H9 (cell line): ENCODE results near the gene FBN2. TPM values are rescaled to one million over a fixed set of nuclear protein-coding genes. Genes with fewer than 3 reads are reported as not detected.

Source experiments
- DNase-seq: peaks from one replicate; pipeline ENCODE4 v3.0.0-alpha.2; 2017
- H2AFZ ChIP-seq: one replicate; pipeline ENCODE4 v1.6.1; 2013; ENCODE audit warnings: mild to moderate bottlenecking, low read length, control low read depth, moderate library complexity
- H2AK5ac ChIP-seq: 2 replicates; pipeline ENCODE4 v1.6.1; 2013; ENCODE audit warnings: low read length, control low read depth, mixed read lengths; ENCODE audit not compliant: insufficient read length
- H2BK120ac ChIP-seq: one replicate; pipeline ENCODE4 v1.6.1; 2013; ENCODE audit warnings: low read depth, mild to moderate bottlenecking, low read length, control low read depth, inconsistent platforms; ENCODE audit not compliant: poor library complexity, severe bottlenecking
- H2BK12ac ChIP-seq: 2 replicates; pipeline ENCODE4 v1.6.1; 2013; ENCODE audit warnings: low read length, control low read depth, mixed read lengths, low read depth; ENCODE audit not compliant: insufficient read length
- H2BK15ac ChIP-seq: 2 replicates; pipeline ENCODE4 v1.6.1; 2013; ENCODE audit warnings: low read depth, low read length, control low read depth
- H2BK20ac ChIP-seq: one replicate; pipeline ENCODE4 v1.6.1; 2013; ENCODE audit warnings: low read depth, mild to moderate bottlenecking, low read length, control low read depth, inconsistent platforms; ENCODE audit not compliant: poor library complexity, severe bottlenecking
- H2BK5ac ChIP-seq: 2 replicates; pipeline ENCODE4 v1.6.1; 2013; ENCODE audit warnings: low read length, control low read depth, mixed read lengths; ENCODE audit not compliant: insufficient read length
- H3K14ac ChIP-seq: 2 replicates; pipeline ENCODE4 v1.6.1; 2013; ENCODE audit warnings: low read length, control low read depth; ENCODE audit not compliant: insufficient read depth
- H3K18ac ChIP-seq: 2 replicates; pipeline ENCODE4 v1.6.1; 2013; ENCODE audit warnings: low read depth, mild to moderate bottlenecking, mixed read lengths, low read length, control low read depth; ENCODE audit not compliant: insufficient read length
- H3K23ac ChIP-seq: 2 replicates; pipeline ENCODE4 v1.6.1; 2013; ENCODE audit warnings: low read length, control low read depth, mixed read lengths, low read depth; ENCODE audit not compliant: insufficient read length
- H3K23me2 ChIP-seq: 2 replicates; pipeline ENCODE4 v1.6.1; 2013; ENCODE audit warnings: low read depth, mild to moderate bottlenecking, mixed read lengths, low read length, control low read depth; ENCODE audit not compliant: insufficient read length, poor library complexity, severe bottlenecking
- H3K27ac ChIP-seq: 2 replicates; pipeline ENCODE4 v1.5.1; 2013; ENCODE audit warnings: low read length, control low read depth, mixed read lengths, low read depth; ENCODE audit not compliant: insufficient read length
- H3K27me3 ChIP-seq: 2 replicates; pipeline ENCODE4 v1.6.1; 2013; ENCODE audit warnings: low read length, control low read depth, inconsistent platforms; ENCODE audit not compliant: insufficient read depth
- H3K4ac ChIP-seq: 2 replicates; pipeline ENCODE4 v1.6.1; 2013; ENCODE audit warnings: low read depth, mild to moderate bottlenecking, control low read depth, inconsistent platforms, low read length, moderate library complexity
- H3K4me1 ChIP-seq: 2 replicates; pipeline ENCODE4 v1.6.1; 2013; ENCODE audit warnings: low read length, control low read depth, inconsistent platforms; ENCODE audit not compliant: insufficient read depth
- H3K4me2 ChIP-seq: 2 replicates; pipeline ENCODE4 v1.6.1; 2013; ENCODE audit warnings: low read length, control low read depth, mixed read lengths; ENCODE audit not compliant: insufficient read length, insufficient read depth
- H3K56ac ChIP-seq: 2 replicates; pipeline ENCODE4 v1.6.1; 2013; ENCODE audit warnings: low read depth, mild to moderate bottlenecking, mixed read lengths, low read length, control low read depth; ENCODE audit not compliant: insufficient read length
- H3K79me1 ChIP-seq: 2 replicates; pipeline ENCODE4 v1.6.1; 2013; ENCODE audit warnings: low read depth, mild to moderate bottlenecking, moderate library complexity, low read length, control low read depth, inconsistent platforms; ENCODE audit not compliant: insufficient read depth, poor library complexity, severe bottlenecking
- H3K79me2 ChIP-seq: 2 replicates; pipeline ENCODE4 v1.6.1; 2013; ENCODE audit warnings: low read length, control low read depth, inconsistent platforms; ENCODE audit not compliant: insufficient read depth
- H3K9ac ChIP-seq: 2 replicates; pipeline ENCODE4 v1.6.1; 2013; ENCODE audit warnings: low read length, control low read depth, mixed read lengths; ENCODE audit not compliant: insufficient read length; ENCODE audit errors: extremely low read depth
- H3K9me3 ChIP-seq: one replicate; pipeline ENCODE4 v1.6.1; 2013; ENCODE audit warnings: low read depth, low read length, inconsistent platforms; ENCODE audit not compliant: control insufficient read depth
- H3T11ph ChIP-seq: one replicate; pipeline ENCODE4 v1.6.1; 2013; ENCODE audit warnings: mild to moderate bottlenecking, low read length, control low read depth, inconsistent platforms
- H4K20me1 ChIP-seq: one replicate; pipeline ENCODE4 v1.6.1; 2013; ENCODE audit not compliant: control insufficient read depth, insufficient read length, insufficient read depth
- H4K5ac ChIP-seq: 2 replicates; pipeline ENCODE4 v1.6.1; 2013; ENCODE audit warnings: low read depth, mild to moderate bottlenecking, mixed read lengths, low read length, control low read depth; ENCODE audit not compliant: insufficient read length
- H4K8ac ChIP-seq: replicated peaks from 2 replicates; pipeline ENCODE4 v1.6.1; 2013; ENCODE audit warnings: low read length, control low read depth, mixed read lengths, low read depth; ENCODE audit not compliant: insufficient read length
- H4K91ac ChIP-seq: 2 replicates; pipeline ENCODE4 v1.6.1; 2013; ENCODE audit warnings: low read depth, mild to moderate bottlenecking, moderate library complexity, mixed read lengths, low read length, control low read depth; ENCODE audit not compliant: insufficient read length
- H3K27ac Mint-ChIP-seq, 3 experiments: 2 replicates in 2 of 3; 3 replicates in 1 of 3; pipeline ENCODE4 v1.8.0; 2020 to 2021; ENCODE audit warnings: mixed read lengths in 3 of 3, mild to moderate bottlenecking in 1 of 3, moderate library complexity in 1 of 3
- H3K27me3 Mint-ChIP-seq: 2 replicates; pipeline ENCODE4 v1.8.0; 2021; ENCODE audit warnings: low read depth, mild to moderate bottlenecking, moderate library complexity, mixed read lengths
- H3K36me3 Mint-ChIP-seq, 3 experiments: 2 replicates in 2 of 3; 3 replicates in 1 of 3; pipeline ENCODE4 v1.8.0; 2020 to 2021; ENCODE audit warnings: low read depth in 3 of 3, mixed read lengths in 3 of 3; ENCODE audit not compliant: insufficient read depth in 1 of 3
- H3K4me1 Mint-ChIP-seq, 2 experiments: 2 replicates each; pipeline ENCODE4 v1.8.0; 2020; ENCODE audit warnings: mixed read lengths in 2 of 2
- H3K4me3 Mint-ChIP-seq, 2 experiments: 2 replicates in 1 of 2; 3 replicates in 1 of 2; pipeline ENCODE4 v1.8.0; 2020 to 2021; ENCODE audit warnings: mild to moderate bottlenecking in 2 of 2, mixed read lengths in 2 of 2, moderate library complexity in 1 of 2
- H3K9me3 Mint-ChIP-seq, 2 experiments: 2 replicates in 1 of 2; 3 replicates in 1 of 2; pipeline ENCODE4 v1.8.0; 2020; ENCODE audit warnings: mild to moderate bottlenecking in 2 of 2, mixed read lengths in 2 of 2, moderate library complexity in 1 of 2
- WGBS: extraction: QIAGEN DNeasy Blood & Tissue Kit; methylation state at CpG from one replicate; pipeline ENCODE4 v1.1.7; 2013; ENCODE audit warnings: missing lambda C conversion rate, low lambda C conversion rate, mixed read lengths; ENCODE audit not compliant: insufficient read length; ENCODE audit errors: extremely low coverage; 5-methylcytosine and 5-hydroxymethylcytosine counted together
- total RNA-seq: library from RNA; stranded (reverse); gene quantifications from 2 replicates; pipeline ENCODE4 v1.2.1, GENCODE V29; 2021
- TF ChIP-seq, protein P1 (sequence below): fragments of 200-600 bp; sonication (generic); conservative IDR thresholded peaks from 3 replicates; pipeline ENCODE4 v1.8.0; 2021; ENCODE audit warnings: antibody characterized with exemption, mild to moderate bottlenecking

Gene FBN2
- total RNA-seq, 1 experiment from 2014 or later = 8.3 TPM

DNA sequence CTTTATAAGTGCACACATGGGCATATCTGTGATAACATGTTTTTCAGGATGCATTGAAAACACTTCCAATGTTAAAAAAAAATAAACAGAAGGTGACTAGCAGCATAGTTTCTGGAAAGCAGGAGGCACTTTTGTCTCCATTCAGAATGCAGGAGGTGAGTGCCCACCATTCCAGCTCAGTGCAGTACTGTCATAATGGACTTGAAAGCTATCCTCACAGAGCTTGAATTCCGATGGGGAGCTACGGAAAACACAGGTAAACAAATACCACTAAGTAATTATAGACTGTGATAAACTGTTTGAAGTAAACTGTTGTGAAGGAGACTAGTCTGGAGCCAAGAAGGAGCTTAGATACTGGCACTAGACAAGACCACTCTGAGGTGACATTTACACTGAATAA lies 9.9 kb downstream of the FBN2 start:
- Histone ChIP-seq H3K4me1 (peaks cover 3% of the 10 kb centered on the region; the same call in 1 of the 2 replicates), H2AK5ac (no peak overlapping the region), H3K27me3 (no peaks in the 10 kb centered on the region), H3K79me2 (no peaks in the 10 kb centered on the region), H3K4ac (no peak overlapping the region), H4K8ac (no peak overlapping the region), H3K79me1 (no peaks in the 10 kb centered on the region), H3K4me2 (no peak overlapping the region), H2BK20ac (no peak overlapping the region), H2AFZ (no peak overlapping the region), H2BK15ac (no peak overlapping the region), H3K9me3 (no peaks in the 10 kb centered on the region), H4K20me1 (no peaks in the 10 kb centered on the region), H3K23me2 (no peaks in the 10 kb centered on the region), H3K14ac (no peak overlapping the region), H3K23ac (no peak overlapping the region), H3T11ph (no peak overlapping the region), H3K18ac (no peak overlapping the region), H4K91ac (no peak overlapping the region), H2BK12ac (no peak overlapping the region), H2BK5ac (no peak overlapping the region), H3K56ac (no peak overlapping the region), H4K5ac (no peak overlapping the region), H3K27ac (no peak overlapping the region), H2BK120ac (no peak overlapping the region), H3K9ac (no peak overlapping the region)
- Mint-ChIP-seq H3K27me3 (peaks cover 1% of the 10 kb centered on the region; the same call in 1 of the 2 replicates), H3K9me3 (no peaks in the 10 kb centered on the region), H3K4me1 (peaks cover 5 to 7% of the 10 kb centered on the region in 2 experiments; a peak in 3 of 4 replicates), H3K36me3 (peaks cover 0 to 2% (median 0%) of the 10 kb centered on the region in 3 experiments; a peak in 2 of 7 replicates), H3K4me3 (no peak overlapping the region), H3K27ac (no peak overlapping the region)
- TF ChIP-seq, protein P1, sequence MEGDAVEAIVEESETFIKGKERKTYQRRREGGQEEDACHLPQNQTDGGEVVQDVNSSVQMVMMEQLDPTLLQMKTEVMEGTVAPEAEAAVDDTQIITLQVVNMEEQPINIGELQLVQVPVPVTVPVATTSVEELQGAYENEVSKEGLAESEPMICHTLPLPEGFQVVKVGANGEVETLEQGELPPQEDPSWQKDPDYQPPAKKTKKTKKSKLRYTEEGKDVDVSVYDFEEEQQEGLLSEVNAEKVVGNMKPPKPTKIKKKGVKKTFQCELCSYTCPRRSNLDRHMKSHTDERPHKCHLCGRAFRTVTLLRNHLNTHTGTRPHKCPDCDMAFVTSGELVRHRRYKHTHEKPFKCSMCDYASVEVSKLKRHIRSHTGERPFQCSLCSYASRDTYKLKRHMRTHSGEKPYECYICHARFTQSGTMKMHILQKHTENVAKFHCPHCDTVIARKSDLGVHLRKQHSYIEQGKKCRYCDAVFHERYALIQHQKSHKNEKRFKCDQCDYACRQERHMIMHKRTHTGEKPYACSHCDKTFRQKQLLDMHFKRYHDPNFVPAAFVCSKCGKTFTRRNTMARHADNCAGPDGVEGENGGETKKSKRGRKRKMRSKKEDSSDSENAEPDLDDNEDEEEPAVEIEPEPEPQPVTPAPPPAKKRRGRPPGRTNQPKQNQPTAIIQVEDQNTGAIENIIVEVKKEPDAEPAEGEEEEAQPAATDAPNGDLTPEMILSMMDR = no peak
- no peak for DNase-seq
- no CpG with 5 or more reads among the region's 2 CpGs for WGBS
